SK-N-SH (cell line): ENCODE results near the gene HDAC11. TPM values are rescaled to one million over a fixed set of nuclear protein-coding genes. Genes with fewer than 3 reads are reported as not detected.

Experiments
- CTCF ChIA-PET: fragments of 300-600, 350-600 bp; formaldehyde crosslinking; extraction: SDS; loops from one replicate; lab custom pipeline; 2021; lab: Yijun Ruan, JAX
- POLR2A ChIA-PET: fragments of 350-600 bp; sonication (Branson Sonifier 250); formaldehyde crosslinking; extraction: SDS; loops from one replicate; lab custom pipeline; 2020; ENCODE audit warnings: antibody characterized with exemption, inconsistent platforms; lab: Yijun Ruan, JAX
- DNase-seq: peaks from one replicate; pipeline ENCODE4 v3.0.0; 2012
- H2AFZ ChIP-seq: fragments of 200-600 bp; sonication (generic); 2 replicates; pipeline ENCODE4 v1.8.1; 2016; ENCODE audit warnings: antibody characterized with exemption, mild to moderate bottlenecking, low read depth
- H3F3A ChIP-seq: fragments of 200-600 bp; sonication (generic); replicated peaks from 2 replicates; pipeline ENCODE3; 2016; ENCODE audit warnings: antibody characterized with exemption, mild to moderate bottlenecking; ENCODE audit not compliant: insufficient read depth
- H3K27ac ChIP-seq, 2 experiments: fragments of 200-500 bp in 1 of 2; fragments of 200-600 bp in 1 of 2; sonication (Bioruptor generic) in 1 of 2; sonication (generic), shearing (Covaris generic) in 1 of 2; 2 replicates each; pipeline versions ENCODE4 v1.5.1 to v1.6.1; 2014 to 2016; ENCODE audit warnings: low read depth in 2 of 2, inconsistent platforms in 1 of 2, low read length in 1 of 2, mild to moderate bottlenecking in 1 of 2, mixed read lengths in 1 of 2
- H3K27me3 ChIP-seq: fragments of 200-600 bp; sonication (generic), shearing (Covaris generic); 2 replicates; pipeline ENCODE4 v1.6.1; 2016; ENCODE audit warnings: mixed run types; ENCODE audit not compliant: insufficient read depth
- H3K36me3 ChIP-seq, 2 experiments: fragments of 200-500 bp in 1 of 2; fragments of 200-600 bp in 1 of 2; sonication (Bioruptor generic) in 1 of 2; sonication (generic) in 1 of 2; replicated peaks in 1 of 2; 2 replicates each; pipeline versions ENCODE3 to v1.5.1; 2014 to 2016; ENCODE audit warnings: low read length in 1 of 2, mild to moderate bottlenecking in 1 of 2; ENCODE audit not compliant: insufficient read depth in 2 of 2, control insufficient read depth in 1 of 2
- H3K4me1 ChIP-seq, 2 experiments: fragments of 200-500 bp in 1 of 2; fragments of 200-600 bp in 1 of 2; sonication (Bioruptor generic) in 1 of 2; sonication (generic), shearing (Covaris generic) in 1 of 2; 2 replicates each; pipeline versions ENCODE4 v1.5.1 to v1.6.1; 2014 to 2016; ENCODE audit warnings: low read depth in 1 of 2, low read length in 1 of 2, mixed run types in 1 of 2; ENCODE audit not compliant: insufficient read depth in 2 of 2, control insufficient read depth in 1 of 2
- H3K4me2 ChIP-seq: fragments of 200-600 bp; sonication (generic), shearing (Covaris generic); 2 replicates; pipeline ENCODE4 v1.6.1; 2017; ENCODE audit warnings: mixed run types
- H3K4me3 ChIP-seq, 2 experiments: fragments of 200-500 bp in 1 of 2; fragments of 200-600 bp in 1 of 2; sonication (Bioruptor generic) in 1 of 2; sonication (generic), shearing (Covaris generic) in 1 of 2; 2 replicates each; pipeline versions ENCODE4 v1.5.1 to v1.8.1; 2014 to 2016; ENCODE audit warnings: low read depth in 2 of 2, inconsistent platforms in 1 of 2, low read length in 1 of 2, mild to moderate bottlenecking in 1 of 2, mixed read lengths in 1 of 2, moderate library complexity in 1 of 2
- H3K79me2 ChIP-seq: fragments of 200-600 bp; sonication (generic); 2 replicates; pipeline ENCODE4 v1.8.1; 2017; ENCODE audit warnings: mild to moderate bottlenecking; ENCODE audit not compliant: insufficient read depth
- H3K9ac ChIP-seq: fragments of 200-600 bp; sonication (generic); 2 replicates; pipeline ENCODE4 v1.6.1; 2017; ENCODE audit warnings: mixed run types
- H3K9me2 ChIP-seq: fragments of 200-600 bp; sonication (generic); 2 replicates; pipeline ENCODE4 v1.6.1; 2017; ENCODE audit warnings: mixed run types
- H3K9me3 ChIP-seq: fragments of 200-600 bp; sonication (generic); 2 replicates; pipeline ENCODE4 v1.6.1; 2017; ENCODE audit warnings: mixed run types, mild to moderate bottlenecking, moderate library complexity
- H4K20me1 ChIP-seq: fragments of 200-600 bp; sonication (generic); 2 replicates; pipeline ENCODE4 v1.6.1; 2017; ENCODE audit warnings: mild to moderate bottlenecking, mixed run types; ENCODE audit not compliant: insufficient read depth
- EZH2phosphoT487 ChIP-seq: fragments of 200-600 bp; sonication (generic); IDR thresholded peaks from 2 replicates; pipeline ENCODE4 v1.6.1; 2017; ENCODE audit warnings: low read depth, mixed run types, mild to moderate bottlenecking, antibody characterized with exemption, moderate library complexity, borderline replicate concordance
- FOXM1 ChIP-seq: IDR thresholded peaks from 2 replicates; pipeline ENCODE4 v1.4.0; 2012; ENCODE audit warnings: low read depth, mild to moderate bottlenecking
- MEF2A ChIP-seq: IDR thresholded peaks from 2 replicates; pipeline ENCODE4 v1.4.0; 2012; ENCODE audit warnings: low read depth, borderline replicate concordance
- NFIC ChIP-seq: IDR thresholded peaks from 2 replicates; pipeline ENCODE4 v1.4.0; 2012; ENCODE audit warnings: borderline replicate concordance
- TEAD4 ChIP-seq: IDR thresholded peaks from 2 replicates; pipeline ENCODE4 v1.4.0; 2012; ENCODE audit warnings: mild to moderate bottlenecking, borderline replicate concordance; ENCODE audit not compliant: insufficient read depth
- WGBS: methylation state at CpG from one replicate; pipeline ENCODE4 v1.1.6; 2017; ENCODE audit warnings: low lambda C conversion rate; 5-methylcytosine and 5-hydroxymethylcytosine counted together
- polyA plus RNA-seq, 3 experiments: library from polyadenylated mRNA; depleted of rRNA; stranded (reverse); fragments of >200 nt; gene quantifications; 2 replicates each; pipeline ENCODE4 v1.2.3, GENCODE V29; 2012
- TF ChIP-seq, protein P1 (sequence below): fragments of 200-600 bp; sonication (generic); IDR thresholded peaks from 2 replicates; pipeline ENCODE4 v1.6.1; 2017; ENCODE audit warnings: antibody characterized with exemption, mild to moderate bottlenecking, moderate library complexity
- TF ChIP-seq, protein P2 (sequence below): fragments of 150-350 bp; IDR thresholded peaks from 2 replicates; pipeline ENCODE4 v1.6.1; 2016; ENCODE audit warnings: mild to moderate bottlenecking, low read depth, low read length
- TF ChIP-seq, protein P3 (sequence below): fragments of 150-350 bp; IDR thresholded peaks from 2 replicates; pipeline ENCODE4 v1.6.1; 2017; ENCODE audit warnings: antibody characterized with exemption, low read length, low read depth, borderline replicate concordance

Gene HDAC11
- polyA plus RNA-seq, 1 of the 3 experiments (the other 2 are of a cell fraction): 17.5 TPM

DNA sequence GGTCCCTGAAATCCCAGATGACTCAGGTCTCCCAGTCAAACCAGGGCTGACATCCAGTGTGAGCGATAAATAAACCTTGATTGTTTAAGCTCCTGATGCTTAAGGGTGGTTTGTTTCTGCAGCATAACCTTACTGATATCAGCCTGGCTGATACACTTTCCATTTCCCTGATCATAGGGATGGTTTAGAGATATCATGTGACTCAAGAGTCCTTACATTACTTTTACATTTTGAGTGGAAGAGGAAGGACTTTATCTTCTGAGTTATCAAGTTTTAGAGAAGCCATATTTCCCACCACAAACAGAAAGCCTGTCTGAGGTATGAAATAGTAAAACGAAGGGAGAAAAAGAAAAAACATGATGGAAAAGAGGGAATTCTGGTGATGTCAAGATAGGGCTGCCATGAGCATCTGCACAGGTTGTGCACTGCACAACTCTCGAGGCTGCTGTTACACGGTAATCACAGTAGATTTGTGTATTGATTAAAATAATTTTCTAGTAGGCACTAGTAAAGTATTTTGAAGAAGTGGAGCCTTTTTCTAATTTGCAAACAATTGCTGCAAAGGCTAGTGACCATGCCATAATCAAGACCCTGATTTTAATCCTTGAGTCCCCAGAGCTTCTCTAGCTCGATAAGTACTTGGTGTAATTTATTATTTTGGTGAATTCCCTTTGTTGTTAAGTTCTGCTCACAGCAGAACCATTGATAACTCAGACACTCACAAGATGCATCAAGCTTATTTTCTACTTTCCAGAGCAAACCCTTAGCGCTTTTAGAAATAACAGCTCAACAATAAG, 34.7 kb downstream of the HDAC11 start:
- 67% methylated on average over 6 of the region's 6 CpGs for WGBS
- Histone ChIP-seq H3F3A (no peaks in the 10 kb centered on the region), H3K27ac (no peak overlapping the region; a peak in 1 of 4 replicates), H3K9me3 (no peaks in the 10 kb centered on the region), H3K4me1 (peaks cover 0 to 49% of the 10 kb centered on the region in 2 experiments; a peak in 1 of 4 replicates), H3K79me2 (no peaks in the 10 kb centered on the region), H2AFZ (no peak overlapping the region), H3K9me2 (no peaks in the 10 kb centered on the region), H3K4me2 (no peak overlapping the region), H4K20me1 (no peaks in the 10 kb centered on the region), H3K9ac (no peak overlapping the region), H3K36me3 (no peaks in the 10 kb centered on the region), H3K27me3 (no peaks in the 10 kb centered on the region), H3K4me3 (no peak overlapping the region)
- TF ChIP-seq, protein P1, sequence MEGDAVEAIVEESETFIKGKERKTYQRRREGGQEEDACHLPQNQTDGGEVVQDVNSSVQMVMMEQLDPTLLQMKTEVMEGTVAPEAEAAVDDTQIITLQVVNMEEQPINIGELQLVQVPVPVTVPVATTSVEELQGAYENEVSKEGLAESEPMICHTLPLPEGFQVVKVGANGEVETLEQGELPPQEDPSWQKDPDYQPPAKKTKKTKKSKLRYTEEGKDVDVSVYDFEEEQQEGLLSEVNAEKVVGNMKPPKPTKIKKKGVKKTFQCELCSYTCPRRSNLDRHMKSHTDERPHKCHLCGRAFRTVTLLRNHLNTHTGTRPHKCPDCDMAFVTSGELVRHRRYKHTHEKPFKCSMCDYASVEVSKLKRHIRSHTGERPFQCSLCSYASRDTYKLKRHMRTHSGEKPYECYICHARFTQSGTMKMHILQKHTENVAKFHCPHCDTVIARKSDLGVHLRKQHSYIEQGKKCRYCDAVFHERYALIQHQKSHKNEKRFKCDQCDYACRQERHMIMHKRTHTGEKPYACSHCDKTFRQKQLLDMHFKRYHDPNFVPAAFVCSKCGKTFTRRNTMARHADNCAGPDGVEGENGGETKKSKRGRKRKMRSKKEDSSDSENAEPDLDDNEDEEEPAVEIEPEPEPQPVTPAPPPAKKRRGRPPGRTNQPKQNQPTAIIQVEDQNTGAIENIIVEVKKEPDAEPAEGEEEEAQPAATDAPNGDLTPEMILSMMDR: no peak
- TF ChIP-seq NFIC: no peak
- no peak for DNase-seq
- POLR2A ChIA-PET: no interaction called here
- CTCF ChIA-PET: interaction anchor here (1.0 to 29.6 kb wide), 5 partner anchors 14 to 366 kb away, joined by 3 to 872 read pairs (median 7); partner anchors contain the start of gene WNT7A

DNA sequence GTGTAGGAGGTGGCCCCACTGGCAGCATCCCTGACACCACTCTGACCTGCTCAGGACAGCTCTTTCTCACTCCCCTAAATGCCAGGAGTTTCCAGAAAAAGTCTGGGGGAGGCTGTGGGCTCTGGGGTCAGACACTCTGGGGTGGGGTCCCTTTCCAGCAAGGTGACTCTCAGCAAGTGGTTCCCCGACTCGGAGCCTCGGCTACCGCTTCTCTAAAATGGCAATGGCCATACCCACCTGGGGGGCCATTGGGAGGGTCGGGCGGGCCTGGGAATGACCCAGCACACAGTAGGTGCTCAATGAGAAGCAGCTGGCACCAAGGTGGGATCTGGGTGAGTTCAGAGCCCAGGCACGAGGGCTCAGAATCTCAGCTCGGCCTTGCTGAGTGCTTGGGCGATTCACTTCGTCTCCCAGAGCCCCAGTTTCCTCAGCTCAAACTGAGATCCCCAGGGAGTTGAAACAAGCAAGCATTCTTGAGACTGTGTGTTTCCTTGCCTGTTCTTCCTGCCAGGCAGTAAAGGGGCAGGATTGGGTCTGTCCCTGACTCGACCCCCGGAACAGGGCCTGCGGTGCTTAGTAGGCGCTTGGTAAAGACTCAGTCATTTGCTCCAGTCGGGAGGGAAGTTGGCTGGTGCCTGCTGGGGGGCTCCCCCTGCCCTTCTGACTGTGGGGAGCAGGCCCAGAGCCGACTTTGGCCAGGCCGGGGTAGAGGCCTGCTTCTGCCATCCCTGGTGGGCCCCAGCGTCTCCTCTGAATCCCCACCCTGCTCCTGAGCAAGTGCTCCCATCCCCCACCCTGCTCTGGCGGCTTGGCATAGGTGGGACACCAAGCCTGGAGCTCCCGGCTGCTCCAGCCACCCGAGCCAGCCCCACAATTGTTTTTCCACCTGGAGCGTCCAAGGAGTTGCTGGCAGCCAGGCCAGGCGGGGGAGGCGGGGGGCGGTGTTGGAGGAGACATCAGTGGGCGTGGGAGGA, 36.0 kb downstream of the HDAC11 start:
- 86% methylated on average over 10 of the region's 26 CpGs for WGBS
- ChIA-PET POLR2A (interaction anchor here (1.0 kb wide), 1 partner anchor 9 kb away, joined by 3 read pairs; no protein-coding TSS in a partner anchor), CTCF (interaction anchor here (0.7 to 29.6 kb wide), 5 partner anchors 16 to 365 kb away, joined by 3 to 872 read pairs (median 7); partner anchors contain the start of gene WNT7A)
- Histone ChIP-seq H4K20me1 (no peaks in the 10 kb centered on the region), H3K27ac (no peak overlapping the region), H3K9me2 (no peaks in the 10 kb centered on the region), H3K36me3 (no peaks in the 10 kb centered on the region), H3K79me2 (no peaks in the 10 kb centered on the region), H3K4me2 (no peak overlapping the region), H3F3A (no peaks in the 10 kb centered on the region), H3K9ac (no peak overlapping the region), H2AFZ (no peak overlapping the region), H3K4me3 (no peak overlapping the region), H3K27me3 (no peaks in the 10 kb centered on the region), H3K9me3 (no peaks in the 10 kb centered on the region), H3K4me1 (peaks cover 0 to 49% of the 10 kb centered on the region in 2 experiments; a peak in 1 of 4 replicates)
- TF ChIP-seq EZH2phosphoT487 (no peak), MEF2A (no peak), FOXM1 (no peak), TEAD4 (no peak)
- TF ChIP-seq, protein P2, sequence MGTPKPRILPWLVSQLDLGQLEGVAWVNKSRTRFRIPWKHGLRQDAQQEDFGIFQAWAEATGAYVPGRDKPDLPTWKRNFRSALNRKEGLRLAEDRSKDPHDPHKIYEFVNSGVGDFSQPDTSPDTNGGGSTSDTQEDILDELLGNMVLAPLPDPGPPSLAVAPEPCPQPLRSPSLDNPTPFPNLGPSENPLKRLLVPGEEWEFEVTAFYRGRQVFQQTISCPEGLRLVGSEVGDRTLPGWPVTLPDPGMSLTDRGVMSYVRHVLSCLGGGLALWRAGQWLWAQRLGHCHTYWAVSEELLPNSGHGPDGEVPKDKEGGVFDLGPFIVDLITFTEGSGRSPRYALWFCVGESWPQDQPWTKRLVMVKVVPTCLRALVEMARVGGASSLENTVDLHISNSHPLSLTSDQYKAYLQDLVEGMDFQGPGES: no peak
- TF ChIP-seq, protein P3, sequence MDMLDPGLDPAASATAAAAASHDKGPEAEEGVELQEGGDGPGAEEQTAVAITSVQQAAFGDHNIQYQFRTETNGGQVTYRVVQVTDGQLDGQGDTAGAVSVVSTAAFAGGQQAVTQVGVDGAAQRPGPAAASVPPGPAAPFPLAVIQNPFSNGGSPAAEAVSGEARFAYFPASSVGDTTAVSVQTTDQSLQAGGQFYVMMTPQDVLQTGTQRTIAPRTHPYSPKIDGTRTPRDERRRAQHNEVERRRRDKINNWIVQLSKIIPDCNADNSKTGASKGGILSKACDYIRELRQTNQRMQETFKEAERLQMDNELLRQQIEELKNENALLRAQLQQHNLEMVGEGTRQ: no peak
- DNase-seq: no peak
